Activated naive CD8-positive, alpha-beta T cell treated with anti-CD3 and anti-CD28 coated beads, Interleukin-2, amount 10 ng/mL, durations not matched to agents 7 days and 5 days (primary cell): ENCODE results near the gene MCOLN3. TPM values are rescaled to one million over a fixed set of nuclear protein-coding genes. Genes with fewer than 3 reads are reported as not detected.

Source experiments
- ATAC-seq: fragments of 150-1000 bp; cut with Tn5 transposase; one replicate; pipeline ENCODE4 v1.10.0; 2021; ENCODE audit warnings: low read depth, moderate library complexity
- POLR2A ChIA-PET: fragments of 350-600 bp; sonication (Branson Sonifier 250); formaldehyde crosslinking; loops from one replicate; lab custom pipeline; 2021; ENCODE audit warnings: antibody characterized with exemption; lab: Charles Lee
- DNase-seq: peaks from one replicate; pipeline ENCODE4 v3.0.0; 2021
- H3K27ac Mint-ChIP-seq: one replicate; pipeline ENCODE4 v1.8.0; 2022; ENCODE audit warnings: mild to moderate bottlenecking, mixed read lengths
- H3K27me3 Mint-ChIP-seq: one replicate; pipeline ENCODE4 v1.8.0; 2022; ENCODE audit warnings: mild to moderate bottlenecking, moderate library complexity, mixed read lengths
- H3K36me3 Mint-ChIP-seq: one replicate; pipeline ENCODE4 v1.8.0; 2021; ENCODE audit warnings: mild to moderate bottlenecking, mixed read lengths
- H3K4me1 Mint-ChIP-seq: one replicate; pipeline ENCODE4 v1.8.0; 2021; ENCODE audit warnings: mixed read lengths
- H3K4me3 Mint-ChIP-seq: one replicate; pipeline ENCODE4 v1.8.0; 2022; ENCODE audit warnings: mild to moderate bottlenecking, moderate library complexity, mixed read lengths
- H3K9me3 Mint-ChIP-seq: one replicate; pipeline ENCODE4 v1.8.0; 2021; ENCODE audit warnings: mixed read lengths
- total RNA-seq, 2 experiments: library from RNA; stranded (reverse); gene quantifications; one replicate each; pipeline ENCODE4 v1.2.3, GENCODE V29; 2021

The MCOLN3 gene
- total RNA-seq, 2 experiments from 2014 or later, result 2.1 to 2.2 TPM

GRCh38 chr1:84969489-84970250, 78.6 kb downstream of the MCOLN3 start:
- H3K27me3 Mint-ChIP-seq, result no peaks in the 10 kb centered on the region
- peak; percentile 19 for ATAC-seq
- H3K4me3 Mint-ChIP-seq, result no peak overlapping the region
- peaks cover 18% of the 10 kb centered on the region for H3K36me3 Mint-ChIP-seq
- no peaks in the 10 kb centered on the region for H3K9me3 Mint-ChIP-seq
- no peak for DNase-seq
- H3K27ac Mint-ChIP-seq, result peak overlapping the region; percentile 60
- POLR2A ChIA-PET, result no interaction called here
- H3K4me1 Mint-ChIP-seq, result peaks cover 38% of the 10 kb centered on the region

GRCh38 chr1:84968865-84969264, 79.4 kb downstream of the MCOLN3 start:
- Mint-ChIP-seq H3K9me3 (no peaks in the 10 kb centered on the region), H3K27ac (no peak overlapping the region), H3K36me3 (peaks cover 18% of the 10 kb centered on the region), H3K4me1 (peaks cover 36% of the 10 kb centered on the region), H3K4me3 (no peak overlapping the region), H3K27me3 (no peaks in the 10 kb centered on the region)
- POLR2A ChIA-PET, result no interaction called here
- ATAC-seq (no peak), DNase-seq (no peak)

- H3K4me1 Mint-ChIP-seq, result peaks cover 29% of the 10 kb centered on the region
- ATAC-seq (no peak), DNase-seq (no peak)
- POLR2A ChIA-PET, result no interaction called here
- H3K4me3 Mint-ChIP-seq, result no peak overlapping the region
- peaks cover 23% of the 10 kb centered on the region for H3K36me3 Mint-ChIP-seq
- H3K27me3 Mint-ChIP-seq, result no peaks in the 10 kb centered on the region
- no peak overlapping the region for H3K27ac Mint-ChIP-seq
- H3K9me3 Mint-ChIP-seq, result peaks cover 1% of the 10 kb centered on the region
These were observed 80.2 kb downstream of the MCOLN3 start for GRCh38 chr1:84968101-84968500.

Other genes with a start within 250 kb of the MCOLN3 start
- 1 to 10 TPM; 3.2 to 4.2 TPM for gene LPAR3, start 155.3 kb downstream of the MCOLN3 start, total RNA-seq
- 10 to 100 TPM; 18.8 to 19.9 TPM for gene MCOLN2, start 51.4 kb downstream of the MCOLN3 start, total RNA-seq
- gene SYDE2, start 152.5 kb upstream of the MCOLN3 start, total RNA-seq, result 1 to 10 TPM; 4.1 to 4.6 TPM
- 10 to 100 TPM; 31.2 to 35.7 TPM for gene C1orf52, start 211.2 kb upstream of the MCOLN3 start, total RNA-seq
- gene BCL10, start 228.1 kb upstream of the MCOLN3 start, total RNA-seq, result 10 to 100 TPM; 27.4 to 31.7 TPM